Colonic mucosa (tissue), 4 donors: Measurements from ENCODE around the gene SLC18A3. TPM values are rescaled to one million over a fixed set of nuclear protein-coding genes. Genes with fewer than 3 reads are reported as not detected.
A peak's percentile ranks its signal among the peaks of the same experiment; 100 is the strongest.

Source experiments
- DNase-seq: peaks from one replicate; pipeline ENCODE4 v3.0.0-alpha.2; 2020
- H3K27ac ChIP-seq: fragments of 200-600 bp; one replicate; pipeline ENCODE4 v1.8.0; 2021
- H3K27me3 ChIP-seq: fragments of 200-600 bp; one replicate; pipeline ENCODE4 v1.8.0; 2021
- H3K36me3 ChIP-seq: fragments of 200-600 bp; one replicate; pipeline ENCODE4 v1.8.0; 2021
- H3K4me1 ChIP-seq: fragments of 200-600 bp; one replicate; pipeline ENCODE4 v1.8.0; 2021; ENCODE audit warnings: mild to moderate bottlenecking
- H3K4me3 ChIP-seq: fragments of 200-600 bp; one replicate; pipeline ENCODE4 v1.8.0; 2021
- H3K9ac ChIP-seq, 2 donors: one replicate each; pipeline ENCODE4 v1.7.0; 2013; ENCODE audit warnings: control low read depth in 2 of 2, low read depth in 2 of 2, low read length in 2 of 2
- H3K9me3 ChIP-seq: fragments of 200-600 bp; one replicate; pipeline ENCODE4 v1.8.0; 2021
- intact Hi-C: fragments of 100-400 bp; cut with DNase I; formaldehyde crosslinking; loops from one replicate; pipeline ENCODE4 v1.14.1; 2022
- total RNA-seq, 2 donors: library from RNA; stranded (reverse); fragmentation: NEBNext Ultra II Directional in 1 of 2; extraction: Animal tissue kit (Norgen Biotek cat#: 25700) in 1 of 2; gene quantifications; one replicate each; pipeline ENCODE4 v1.2.1, GENCODE V29; 2021
- TF ChIP-seq, protein P1 (sequence below): fragments of 200-600 bp; IDR thresholded peaks from one replicate; pipeline ENCODE4 v1.8.0; 2022; ENCODE audit warnings: antibody characterized with exemption, mild to moderate bottlenecking
- donor health status: healthy.
- donor health status: DM: no; HTN: no; CAD: no.
- donor health status: DM: no; HTN: no; CAD: no.

SLC18A3 gene
- total RNA-seq, 2 donors from 2014 or later: 0.42 TPM; not detected in 1

DNA sequence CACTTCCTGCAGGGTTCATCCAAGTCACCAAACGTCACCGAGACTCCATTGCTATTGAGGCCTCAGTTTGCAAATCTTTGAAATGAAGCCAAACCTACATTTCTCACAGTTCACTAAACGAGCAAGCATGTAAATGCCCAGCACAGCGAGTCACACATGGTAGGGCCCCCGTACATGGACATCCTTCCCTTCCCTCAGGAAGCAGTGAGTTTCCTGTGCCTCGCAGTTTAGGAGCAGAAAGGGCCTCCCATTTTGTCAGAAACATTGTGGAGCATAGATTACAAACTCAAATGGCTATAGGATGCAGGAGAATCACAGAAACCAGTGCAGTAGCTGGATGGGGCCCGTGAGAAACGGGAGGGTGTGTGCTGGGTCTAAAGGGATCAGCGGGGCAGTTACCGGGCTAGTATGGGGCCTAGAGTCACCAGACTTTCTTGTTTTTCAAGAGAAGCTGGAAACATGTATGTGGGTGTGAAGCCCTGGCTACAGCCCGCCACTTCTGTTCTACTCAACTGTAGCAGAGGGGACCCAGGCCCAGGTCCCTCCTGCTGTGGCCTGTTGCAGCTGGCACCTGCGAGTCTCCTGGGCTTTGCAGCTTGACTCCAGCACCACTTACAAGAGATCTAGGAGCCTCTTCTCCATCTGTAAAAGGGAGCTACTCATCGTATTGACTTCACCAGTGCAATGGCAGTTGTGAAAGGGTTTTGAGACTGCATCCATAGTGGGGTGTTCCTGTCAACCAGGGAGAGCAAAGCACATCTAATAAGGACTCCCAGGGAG, 14.2 kb upstream of the SLC18A3 start:
- TF ChIP-seq, protein P1, sequence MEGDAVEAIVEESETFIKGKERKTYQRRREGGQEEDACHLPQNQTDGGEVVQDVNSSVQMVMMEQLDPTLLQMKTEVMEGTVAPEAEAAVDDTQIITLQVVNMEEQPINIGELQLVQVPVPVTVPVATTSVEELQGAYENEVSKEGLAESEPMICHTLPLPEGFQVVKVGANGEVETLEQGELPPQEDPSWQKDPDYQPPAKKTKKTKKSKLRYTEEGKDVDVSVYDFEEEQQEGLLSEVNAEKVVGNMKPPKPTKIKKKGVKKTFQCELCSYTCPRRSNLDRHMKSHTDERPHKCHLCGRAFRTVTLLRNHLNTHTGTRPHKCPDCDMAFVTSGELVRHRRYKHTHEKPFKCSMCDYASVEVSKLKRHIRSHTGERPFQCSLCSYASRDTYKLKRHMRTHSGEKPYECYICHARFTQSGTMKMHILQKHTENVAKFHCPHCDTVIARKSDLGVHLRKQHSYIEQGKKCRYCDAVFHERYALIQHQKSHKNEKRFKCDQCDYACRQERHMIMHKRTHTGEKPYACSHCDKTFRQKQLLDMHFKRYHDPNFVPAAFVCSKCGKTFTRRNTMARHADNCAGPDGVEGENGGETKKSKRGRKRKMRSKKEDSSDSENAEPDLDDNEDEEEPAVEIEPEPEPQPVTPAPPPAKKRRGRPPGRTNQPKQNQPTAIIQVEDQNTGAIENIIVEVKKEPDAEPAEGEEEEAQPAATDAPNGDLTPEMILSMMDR: no peak
- Histone ChIP-seq H3K27ac (no peak overlapping the region), H3K27me3 (no peaks in the 10 kb centered on the region), H3K36me3 (no peaks in the 10 kb centered on the region), H3K9me3 (no peaks in the 10 kb centered on the region), H3K4me3 (no peak overlapping the region), H3K9ac (no peak overlapping the region), H3K4me1 (no peaks in the 10 kb centered on the region)
- intact Hi-C loops: no loop called here
- DNase-seq: no peak

DNA sequence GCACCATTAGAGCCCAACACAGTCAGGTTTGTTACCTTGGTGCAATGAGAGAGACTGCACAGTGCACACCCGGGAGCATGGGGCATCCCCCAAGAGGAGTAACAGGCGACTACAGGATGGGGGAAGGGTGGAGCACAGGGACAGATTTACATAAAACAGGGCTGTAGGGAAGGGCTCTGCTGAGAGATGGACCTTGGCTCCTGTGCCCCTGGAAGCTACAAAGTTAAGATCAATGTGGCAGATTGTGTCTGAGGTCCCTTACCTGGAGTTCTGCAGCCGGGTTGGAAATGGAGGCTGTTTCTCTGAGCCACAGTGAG, 13.7 kb upstream of the SLC18A3 start:
- H3K27me3 ChIP-seq: no peaks in the 10 kb centered on the region
- H3K4me1 ChIP-seq: no peaks in the 10 kb centered on the region
- DNase-seq: peak; percentile 4
- H3K4me3 ChIP-seq: no peak overlapping the region
- no peaks in the 10 kb centered on the region for H3K36me3 ChIP-seq
- TF ChIP-seq, protein P1: no peak
- H3K9me3 ChIP-seq: no peaks in the 10 kb centered on the region
- intact Hi-C loops: no loop called here
- no peak overlapping the region for H3K9ac ChIP-seq
- H3K27ac ChIP-seq: no peak overlapping the region

DNA sequence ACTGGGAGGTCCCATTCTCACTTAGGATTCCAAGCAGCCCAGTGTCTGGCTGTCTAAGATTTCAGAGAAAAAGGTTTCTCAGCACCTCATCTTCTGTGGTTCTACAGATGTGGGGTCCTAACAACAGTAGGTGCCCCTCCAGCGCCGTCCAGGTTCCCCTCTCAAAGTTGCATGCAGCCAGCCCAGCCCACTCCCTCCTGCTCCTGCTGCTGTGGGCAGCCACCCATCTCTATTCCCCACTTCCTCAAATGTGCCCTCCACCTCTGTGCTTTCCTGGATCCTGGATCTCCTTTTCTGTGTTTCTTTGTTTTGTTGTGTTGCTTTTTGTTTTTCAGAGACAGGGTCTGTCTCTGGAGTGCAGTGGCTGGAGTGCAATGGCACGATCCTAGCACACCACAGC, 13.3 kb upstream of the SLC18A3 start:
- Histone ChIP-seq H3K4me3 (no peak overlapping the region), H3K27ac (no peak overlapping the region), H3K9ac (no peak overlapping the region), H3K9me3 (no peaks in the 10 kb centered on the region), H3K27me3 (no peaks in the 10 kb centered on the region), H3K4me1 (no peaks in the 10 kb centered on the region), H3K36me3 (no peaks in the 10 kb centered on the region)
- DNase-seq: peak; percentile 3
- intact Hi-C loops: no loop called here
- TF ChIP-seq, protein P1: no peak

DNA sequence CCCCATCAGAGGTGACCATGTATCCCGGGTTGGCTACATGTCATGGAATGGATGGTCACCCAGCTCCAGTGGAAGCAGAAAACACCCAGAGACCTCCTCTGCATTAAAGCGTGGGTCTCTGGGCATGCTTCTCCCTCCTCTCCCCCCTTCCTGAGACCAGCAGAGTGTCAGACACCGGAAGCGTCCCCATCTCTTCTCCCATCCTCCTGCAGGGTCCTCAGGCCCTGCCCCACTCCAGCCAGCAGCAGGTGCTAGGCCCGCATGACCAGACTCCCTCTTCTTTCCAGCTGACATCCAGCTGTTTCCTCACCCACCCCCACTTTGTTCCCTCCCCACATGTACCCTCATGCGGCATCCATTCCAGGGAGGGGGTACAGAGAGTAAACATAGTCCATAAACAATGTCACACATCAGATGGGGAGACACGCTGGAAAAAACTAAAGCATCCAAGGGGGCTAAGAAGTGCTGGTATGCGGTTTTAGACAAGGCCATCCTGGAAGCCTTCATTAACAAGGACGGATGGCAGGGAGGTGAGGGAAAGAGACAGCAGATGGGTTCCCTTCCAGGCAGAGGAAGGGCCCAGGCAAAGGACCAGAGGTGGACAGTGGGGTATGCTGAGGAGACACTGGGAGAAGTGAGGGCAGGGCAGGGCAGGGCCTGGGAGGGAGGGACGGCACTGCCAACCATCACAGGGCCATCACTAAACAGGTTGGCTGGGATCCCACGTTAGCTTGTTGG, 12.5 kb upstream of the SLC18A3 start:
- intact Hi-C loops: no loop called here
- no peak for DNase-seq
- TF ChIP-seq, protein P1: no peak
- H3K36me3 ChIP-seq: no peaks in the 10 kb centered on the region
- no peak overlapping the region for H3K9ac ChIP-seq
- no peaks in the 10 kb centered on the region for H3K9me3 ChIP-seq
- H3K4me1 ChIP-seq: no peaks in the 10 kb centered on the region
- no peak overlapping the region for H3K4me3 ChIP-seq
- no peaks in the 10 kb centered on the region for H3K27me3 ChIP-seq
- H3K27ac ChIP-seq: no peak overlapping the region

DNA sequence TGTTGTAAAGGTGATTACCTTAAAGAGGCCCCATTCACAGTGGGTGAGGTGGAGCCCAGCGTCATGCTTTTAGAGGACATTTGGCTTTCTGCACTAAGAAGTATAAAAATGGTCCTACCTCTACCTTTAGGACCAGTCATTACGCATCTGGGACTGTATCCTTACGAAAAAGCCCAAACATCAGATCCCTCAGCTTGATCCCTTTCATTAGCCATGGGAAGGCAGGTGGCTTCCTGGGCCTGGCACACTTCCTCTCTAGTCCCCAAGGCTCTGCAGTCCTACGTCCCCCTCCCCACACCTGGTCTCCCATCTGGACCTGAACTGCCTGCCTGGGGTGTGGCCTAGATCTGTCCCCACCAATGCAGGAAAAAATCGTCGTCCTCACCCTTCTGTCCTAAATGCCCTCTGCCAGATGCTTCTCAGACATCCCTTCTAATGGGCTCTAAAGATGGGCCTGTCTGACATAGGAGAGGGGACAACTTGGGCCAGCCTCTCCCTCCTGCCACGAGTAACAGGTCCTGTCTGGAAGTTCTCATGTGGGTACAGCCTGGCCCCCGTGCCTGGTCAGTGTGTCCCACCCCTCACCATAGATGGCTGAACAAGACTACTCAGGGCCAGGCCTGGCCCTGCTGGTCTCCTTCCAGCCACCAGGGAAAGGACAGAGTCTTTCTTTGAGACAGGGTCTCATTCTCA, 11.8 kb upstream of the SLC18A3 start:
- no peaks in the 10 kb centered on the region for H3K9me3 ChIP-seq
- no peak overlapping the region for H3K27ac ChIP-seq
- H3K9ac ChIP-seq: no peak overlapping the region
- TF ChIP-seq, protein P1: no peak
- intact Hi-C loops: no loop called here
- no peaks in the 10 kb centered on the region for H3K4me1 ChIP-seq
- H3K4me3 ChIP-seq: no peak overlapping the region
- H3K27me3 ChIP-seq: no peaks in the 10 kb centered on the region
- DNase-seq: peak; percentile 8
- H3K36me3 ChIP-seq: no peaks in the 10 kb centered on the region
